GM04503 (cell line): ENCODE data around the gene SLC28A2.
"Not testable (repeated sequence)": the region's sequence is repeated elsewhere in the genome, so short reads cannot be mapped to it uniquely, and the experiment has no call there.

Source experiments
- DNase-seq: peaks from one replicate; pipeline ENCODE4 v3.0.0-alpha.2; 2012; ENCODE audit warnings: low read depth

The SLC28A2 gene

DNA sequence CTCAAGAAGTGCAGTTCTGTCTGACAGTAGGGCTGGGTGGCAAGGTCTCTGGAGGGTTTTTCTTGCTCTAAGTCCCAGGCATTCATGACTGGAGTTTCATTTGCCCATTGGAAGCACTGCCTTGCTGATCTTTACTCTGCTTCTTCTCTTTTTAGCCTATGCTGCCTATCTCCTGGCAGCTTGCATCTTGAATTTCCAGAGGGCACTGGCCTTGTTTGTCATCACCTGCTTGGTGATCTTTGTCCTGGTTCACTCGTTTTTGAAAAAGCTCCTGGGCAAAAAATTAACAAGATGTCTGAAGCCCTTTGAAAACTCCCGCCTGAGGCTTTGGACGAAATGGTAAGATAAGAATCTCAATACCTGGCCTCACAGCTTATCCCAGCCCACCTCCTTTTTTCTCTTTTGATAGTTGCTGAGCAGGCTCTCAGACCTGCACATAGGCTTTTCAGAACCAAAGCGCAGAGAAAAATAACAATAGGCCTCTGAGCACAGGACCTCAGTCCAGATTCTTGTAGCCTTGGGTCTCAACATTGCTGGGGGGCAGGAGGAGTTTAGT is 10.9 kb downstream of the SLC28A2 start:
- DNase-seq, result no peak

- no peak for DNase-seq
Measured at GRCh38 chr15:45263854-45264253, 11.8 kb downstream of the SLC28A2 start.

DNA sequence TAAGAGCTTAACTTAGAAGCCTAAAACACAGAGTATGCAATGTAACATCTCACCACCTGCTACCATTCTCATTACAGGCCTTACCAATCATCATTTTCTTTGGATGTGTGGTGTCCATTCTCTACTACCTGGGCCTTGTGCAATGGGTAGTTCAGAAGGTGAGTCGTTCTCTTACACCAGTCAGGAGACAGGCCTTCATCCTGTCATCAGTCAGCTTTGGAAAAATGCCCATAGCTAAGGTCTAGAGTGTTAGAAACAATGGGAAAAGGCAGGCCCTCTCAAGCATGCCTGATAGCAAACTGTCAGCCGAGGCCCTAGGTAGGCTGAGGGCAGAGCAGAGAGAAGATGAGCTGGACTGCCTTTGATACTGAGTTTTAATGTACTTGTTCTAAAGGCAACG is 13.5 kb downstream of the SLC28A2 start:
- DNase-seq, result no peak

DNA sequence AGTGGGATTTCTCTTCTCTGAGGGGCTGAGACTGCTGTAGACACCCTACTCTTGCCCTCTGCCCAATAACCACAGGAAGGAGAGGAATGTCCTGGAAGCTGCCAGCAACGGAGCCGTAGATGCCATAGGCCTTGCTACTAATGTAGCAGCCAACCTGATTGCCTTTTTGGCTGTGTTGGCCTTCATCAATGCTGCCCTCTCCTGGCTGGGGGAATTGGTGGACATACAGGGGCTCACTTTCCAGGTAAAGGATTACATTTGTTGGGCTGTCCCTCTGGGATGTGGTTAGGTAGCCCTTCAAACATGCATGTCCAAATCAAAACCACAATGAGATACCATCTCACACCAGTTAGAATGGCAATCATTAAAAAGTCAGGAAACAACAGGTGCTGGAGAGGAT is 16.1 kb downstream of the SLC28A2 start:
- DNase-seq, result no peak

- DNase-seq, result no peak
Measured at GRCh38 chr15:45274636-45275380, 22.8 kb downstream of the SLC28A2 start.

DNA sequence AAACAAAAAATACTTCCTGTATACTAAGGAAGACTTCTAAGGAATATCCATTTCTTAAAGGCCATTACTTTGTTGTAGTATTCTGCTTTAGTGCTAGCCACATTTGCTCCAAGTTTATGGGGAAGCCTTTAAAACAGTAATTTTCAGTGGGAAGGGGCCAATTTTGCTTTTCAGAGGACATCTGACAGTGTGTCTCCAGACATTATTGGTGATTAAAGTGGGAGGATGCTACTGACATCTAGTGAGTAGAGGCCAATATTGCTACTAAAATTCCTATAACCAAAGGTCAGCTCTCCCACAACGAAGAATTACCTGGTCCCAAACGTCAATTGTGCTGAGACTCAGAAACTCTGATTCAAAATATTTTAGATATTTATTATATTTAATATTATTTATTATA is 24.8 kb downstream of the SLC28A2 start:
- no peak for DNase-seq

DNA sequence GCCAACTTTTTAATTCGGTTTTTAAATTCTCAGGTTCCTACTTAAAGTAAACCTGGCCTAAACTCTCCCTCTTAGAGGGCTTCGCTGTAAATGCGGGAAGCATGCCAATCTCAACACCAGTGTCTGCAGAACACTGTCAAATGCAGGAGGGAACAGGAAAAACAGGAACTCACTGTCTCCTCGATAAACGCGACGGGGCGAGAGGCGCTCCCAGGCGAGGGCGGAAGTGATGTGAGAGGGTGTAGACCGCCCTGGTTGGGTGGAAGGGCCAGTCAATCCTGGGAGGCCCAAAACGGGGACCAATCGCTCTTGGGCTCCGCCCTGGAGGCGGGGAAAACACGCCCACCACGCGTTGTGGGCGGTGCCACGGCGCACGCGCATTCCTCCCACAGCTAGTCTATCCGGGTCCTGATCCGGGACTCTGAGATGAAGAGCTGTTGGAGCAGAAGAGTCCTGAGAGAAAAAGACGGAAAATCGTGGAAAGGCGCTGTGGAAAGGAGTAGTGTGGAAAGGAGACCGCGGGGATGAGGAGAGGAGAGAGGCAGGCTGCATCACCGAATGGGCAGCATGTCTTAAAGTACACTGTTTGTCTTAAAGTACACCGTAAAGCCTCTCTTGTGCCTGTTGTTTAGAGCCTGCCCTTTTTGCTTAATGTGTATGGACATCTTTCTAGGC is 27.1 kb downstream of the SLC28A2 start:
- peak; percentile 89 for DNase-seq

- DNase-seq, result no peak
Measured at GRCh38 chr15:45285413-45285812, 33.4 kb downstream of the SLC28A2 start.

DNA sequence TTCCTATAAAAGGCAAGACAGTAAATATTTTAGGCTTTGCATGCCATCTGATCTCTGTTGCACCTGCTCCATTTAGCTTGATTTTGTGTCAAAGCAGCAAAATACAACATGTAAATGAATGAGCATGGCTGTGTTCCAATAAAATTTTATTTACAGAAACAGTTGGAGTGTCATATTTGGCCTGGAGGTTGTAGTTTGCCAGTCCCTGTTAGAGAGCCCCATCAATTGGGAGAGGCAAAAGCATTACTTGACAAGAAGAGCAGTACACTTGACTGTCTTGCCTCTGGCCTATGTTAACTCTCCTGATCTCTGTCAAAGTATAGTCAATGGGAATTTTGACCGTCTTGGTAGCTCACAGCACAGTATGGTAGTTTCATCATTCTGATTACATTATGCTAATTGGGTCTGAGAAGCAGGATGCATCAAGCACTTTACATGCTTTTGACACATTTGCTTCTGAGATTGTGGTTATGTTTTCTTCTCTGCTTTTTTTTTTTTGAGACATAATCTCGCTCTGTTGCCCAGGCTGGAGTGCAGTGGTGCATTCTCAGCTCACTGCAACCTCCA is 35.4 kb downstream of the SLC28A2 start:
- no peak for DNase-seq

DNA sequence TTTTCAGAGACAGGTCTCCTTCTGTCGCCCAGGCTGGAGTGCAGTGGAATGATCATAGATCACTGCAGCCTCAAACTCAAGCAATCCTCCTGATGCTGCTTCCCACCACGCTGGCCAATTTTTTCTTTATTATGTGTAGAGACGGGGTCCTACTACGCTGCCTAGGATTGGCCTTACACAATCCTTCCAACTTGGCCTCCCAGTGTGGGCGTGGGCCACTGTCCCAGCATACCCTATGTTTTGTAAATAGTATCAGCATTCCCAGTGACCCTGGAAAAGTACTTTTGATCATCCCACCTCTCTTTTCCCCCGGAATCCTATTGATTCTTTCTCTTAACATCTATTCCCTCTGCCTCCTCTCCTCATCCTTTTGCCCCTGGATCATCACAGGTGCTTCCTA is 36.9 kb downstream of the SLC28A2 start:
- DNase-seq, result no peak

- no peak for DNase-seq
Measured at GRCh38 chr15:45291822-45292582, 40.0 kb downstream of the SLC28A2 start.

GRCh38 chr15:45293326-45293725 is 41.3 kb downstream of the SLC28A2 start:
- not testable (repeated sequence) for DNase-seq

GRCh38 chr15:45298964-45299378 is 46.9 kb downstream of the SLC28A2 start:
- DNase-seq, result not testable (repeated sequence)

GRCh38 chr15:45304711-45305110 is 52.7 kb downstream of the SLC28A2 start:
- no peak for DNase-seq

- DNase-seq, result no peak
Measured at GRCh38 chr15:45306105-45306504, 54.1 kb downstream of the SLC28A2 start.

- DNase-seq, result peak; percentile 37
Measured at GRCh38 chr15:45307230-45307924, 55.3 kb downstream of the SLC28A2 start.

DNA sequence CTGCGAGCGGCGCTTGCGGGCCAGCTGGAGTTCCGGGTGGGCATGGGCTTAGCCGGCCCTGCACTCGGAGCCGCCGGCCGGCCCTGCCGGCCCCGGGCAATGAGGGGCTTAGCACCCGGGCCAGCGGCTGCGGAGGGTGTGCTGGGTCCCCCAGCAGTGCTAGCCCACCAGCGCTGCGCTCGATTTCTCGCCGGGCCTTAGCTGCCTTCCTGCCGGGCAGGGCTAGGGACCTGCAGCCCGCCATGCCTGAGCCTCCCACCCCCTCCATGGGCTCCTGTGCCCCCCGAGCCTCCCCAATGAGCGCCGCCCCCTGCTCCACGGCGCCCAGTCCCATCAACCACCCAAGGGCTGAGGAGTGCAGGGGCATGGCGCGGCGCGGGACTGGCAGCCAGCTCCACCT is 62.1 kb downstream of the SLC28A2 start:
- not testable (repeated sequence) for DNase-seq

DNA sequence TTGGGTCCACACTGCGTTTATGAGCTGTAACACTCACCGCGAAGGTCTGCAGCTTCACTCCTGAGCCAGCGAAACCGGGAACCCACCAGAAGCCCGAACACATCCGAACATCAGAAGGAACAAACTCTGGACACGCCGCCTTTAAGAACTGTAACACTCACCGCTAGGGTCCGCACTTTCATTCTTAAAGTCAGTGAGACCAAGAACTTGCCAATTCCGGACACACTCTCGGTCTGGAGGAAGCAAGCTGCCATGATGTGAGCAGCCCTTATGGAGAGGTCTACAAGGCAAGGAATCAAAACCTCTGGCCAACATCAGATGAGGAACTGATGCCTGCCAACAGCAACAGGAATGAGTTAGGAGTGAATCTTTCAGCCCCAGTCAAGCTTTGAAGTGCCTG is 62.9 kb downstream of the SLC28A2 start:
- no peak for DNase-seq

DNA sequence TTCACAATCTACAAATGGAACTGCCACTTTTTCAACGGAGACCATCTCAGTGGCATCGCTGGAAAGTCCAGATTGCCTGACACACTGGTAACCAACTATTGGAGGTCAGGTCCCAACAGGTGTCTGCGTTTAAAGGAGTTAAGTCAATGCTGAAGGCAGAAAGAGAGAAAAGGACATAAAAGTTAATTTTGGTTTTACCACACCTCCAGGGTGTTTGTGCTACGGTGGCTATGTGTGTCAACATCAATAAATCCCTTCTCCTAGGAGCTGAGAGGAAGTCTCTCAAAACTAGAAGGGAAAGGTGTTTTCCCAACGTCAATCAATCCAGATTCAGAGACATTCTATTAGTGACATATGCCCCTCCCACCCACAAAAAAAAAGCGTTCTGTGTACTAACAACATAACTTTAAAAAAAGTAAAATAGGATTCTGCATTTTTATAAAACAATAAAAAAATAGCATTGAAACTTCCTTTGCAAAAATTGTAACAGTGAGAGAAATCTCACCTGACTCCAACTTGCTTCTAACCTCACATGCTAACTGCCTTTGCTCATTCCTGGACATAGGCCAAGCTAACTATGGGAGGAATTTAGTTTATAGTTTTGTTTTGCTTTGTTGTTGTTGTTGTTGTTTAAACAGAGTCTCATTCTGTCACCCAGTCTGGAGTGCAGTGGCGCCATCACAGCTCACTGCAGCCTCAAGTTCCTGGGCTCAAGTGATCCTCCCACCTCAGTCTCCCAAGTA is 67.6 kb downstream of the SLC28A2 start:
- no peak for DNase-seq

DNA sequence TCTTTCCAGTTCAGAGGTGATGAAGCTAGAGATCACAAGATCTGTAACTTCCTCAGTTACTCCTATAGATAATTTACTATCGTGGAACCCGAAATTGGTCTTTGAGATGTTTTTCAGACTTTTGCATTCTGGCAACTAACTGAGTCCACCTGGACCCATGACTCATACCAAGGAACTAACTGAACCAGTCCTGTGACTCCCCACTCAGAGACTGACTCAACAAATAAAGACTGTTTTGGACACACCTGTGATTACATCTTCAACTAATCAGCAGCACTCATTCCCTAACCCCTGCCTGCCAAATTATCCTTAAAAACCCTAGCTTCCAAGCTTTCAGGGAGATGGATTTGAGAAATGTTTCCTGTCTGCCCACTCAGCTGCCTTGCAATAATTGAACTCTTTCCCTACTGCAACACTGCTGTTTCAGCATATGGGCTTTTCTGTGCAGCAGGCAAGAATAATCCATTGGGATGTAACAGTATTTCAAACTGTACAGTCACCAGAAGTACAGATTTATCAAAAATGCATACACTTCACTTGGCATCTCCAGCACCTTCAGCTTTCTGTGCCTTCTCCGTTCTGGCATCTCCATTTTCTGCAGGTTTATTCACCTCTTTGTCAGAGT is 68.7 kb downstream of the SLC28A2 start:
- DNase-seq, result no peak
